Heart right ventricle (tissue), 16 donors: Measurements from ENCODE around the gene CPNE8. TPM values are rescaled to one million over a fixed set of nuclear protein-coding genes. Genes with fewer than 3 reads are reported as not detected.

Experiments used
- ATAC-seq, 8 donors: fragments of 200-7000 bp; cut with Tn5 transposase; one replicate each; pipeline ENCODE4 v1.9.1; 2020; ENCODE audit warnings: mild to moderate bottlenecking in 8 of 8, moderate library complexity in 8 of 8, moderate number of reproducible peaks in 1 of 8
- DNase-seq, 2 donors: peaks; one replicate each; pipeline ENCODE4 v3.0.0-alpha.2; 2020
- H3K27ac ChIP-seq, 10 donors: fragments of 200-600 bp; sonication (generic) in 2 of 10; one replicate each; pipeline versions ENCODE4 v1.5.0 to v1.8.0; 2020 to 2022; ENCODE audit warnings: mild to moderate bottlenecking in 3 of 10
- H3K27me3 ChIP-seq, 7 donors: fragments of 200-600 bp; one replicate each; pipeline ENCODE4 v1.8.0; 2021 to 2022; ENCODE audit warnings: mild to moderate bottlenecking in 2 of 7
- H3K36me3 ChIP-seq, 9 donors: fragments of 200-600 bp; sonication (generic) in 1 of 9; one replicate each; pipeline versions ENCODE4 v1.5.0 to v1.8.0; 2020 to 2022; ENCODE audit warnings: mild to moderate bottlenecking in 2 of 9
- H3K4me1 ChIP-seq, 9 donors: fragments of 200-600 bp; sonication (generic) in 1 of 9; one replicate each; pipeline versions ENCODE4 v1.5.0 to v1.8.0; 2020 to 2022; ENCODE audit warnings: mild to moderate bottlenecking in 4 of 9
- H3K4me3 ChIP-seq, 10 donors: fragments of 200-600 bp; sonication (generic) in 2 of 10; one replicate each; pipeline versions ENCODE4 v1.5.0 to v1.8.0; 2020 to 2022; ENCODE audit warnings: mild to moderate bottlenecking in 7 of 10, moderate library complexity in 2 of 10
- H3K9me3 ChIP-seq, 11 donors: fragments of 200-600 bp in 10 of 11; sonication (generic) in 2 of 11; one replicate each; pipeline versions ENCODE4 v1.5.0 to v1.8.0; 2013 to 2022; ENCODE audit warnings: mild to moderate bottlenecking in 2 of 11, control low read depth in 1 of 11, moderate library complexity in 1 of 11
- WGBS, 2 donors: extraction: QIAGEN DNeasy Blood & Tissue Kit; methylation state at CpG; one replicate each; pipeline ENCODE4 v1.1.7; 2013; ENCODE audit warnings: inconsistent platforms in 1 of 2; 5-methylcytosine and 5-hydroxymethylcytosine counted together
- intact Hi-C, 10 donors: fragments of 100-400 bp; cut with DNase I; formaldehyde crosslinking; loops; one replicate each; pipeline versions ENCODE4 v1.11.1 to v1.14.2; 2022
- polyA plus RNA-seq, 2 donors: library from polyadenylated mRNA; stranded (reverse); fragments of 200-250 nt; gene quantifications; one replicate each; pipeline ENCODE4 v1.2.3, GENCODE V29; 2013
- total RNA-seq, 10 donors: library from RNA; stranded (reverse); fragmentation: NEBNext Ultra II Directional in 3 of 10; extraction: Animal tissue kit (Norgen Biotek cat#: 25700) in 3 of 10; gene quantifications; one replicate each; pipeline versions ENCODE4 v1.2.1 to v1.2.4, GENCODE V29; 2021 to 2023
- TF ChIP-seq, protein P1 (sequence below), 9 donors: fragments of 200-600 bp; sonication (generic) in 2 of 9; IDR thresholded peaks; one replicate each; pipeline versions ENCODE4 v1.5.0 to v1.8.0; 2021 to 2022; ENCODE audit warnings: antibody characterized with exemption in 9 of 9, mild to moderate bottlenecking in 5 of 9, moderate library complexity in 1 of 9
- donor health status: Arrhythmogenic right ventricular cardiomyopathy.
- donor health status: ischemic (EF 13 %, LVEDD 7.1; RV severe dilation, severe dysfunction).
- donor health status: healthy with polysubstance abuse.
- donor health status: DM: no; HTN: yes; CAD: no.
- donor health status: DM: no; HTN: no; CAD: no.
- donor health status: ischemic (EF 25% LVEDD 6.9; RV normal size, moderate dysfunction).
- donor health status: ischemic (EF 25% LVEDD 5.7; RV mildly dilated, moderate dysfunction).
- donor health status: healthy.
- donor health status: DM: yes; HTN: yes; CAD: no.
- donor health status: Ischemic cardiomyopathy.
- donor health status: ischemic (EF 35%, LVEDD 5.7; RV mildly dilated, moderate dysfunction).
- donor health status: nonischemic (EF 11% LVEDD 7.7; RV severe dilation, severe dysfunction).
- donor health status: DM: yes; HTN: yes; CAD: no.
- donor health status: PGD.
- donor health status: ischemic (EF 29% LVEDD 5.4; RV normal size, mild dysfunction).
- donor health status: nonischemic (EF 23%, LVEDD 6.1; RV moderate dilation, normal function).

CPNE8 gene
- total and polyA plus RNA-seq, 12 donors, result 2.5 to 14.9 (median 4.5) TPM

DNA sequence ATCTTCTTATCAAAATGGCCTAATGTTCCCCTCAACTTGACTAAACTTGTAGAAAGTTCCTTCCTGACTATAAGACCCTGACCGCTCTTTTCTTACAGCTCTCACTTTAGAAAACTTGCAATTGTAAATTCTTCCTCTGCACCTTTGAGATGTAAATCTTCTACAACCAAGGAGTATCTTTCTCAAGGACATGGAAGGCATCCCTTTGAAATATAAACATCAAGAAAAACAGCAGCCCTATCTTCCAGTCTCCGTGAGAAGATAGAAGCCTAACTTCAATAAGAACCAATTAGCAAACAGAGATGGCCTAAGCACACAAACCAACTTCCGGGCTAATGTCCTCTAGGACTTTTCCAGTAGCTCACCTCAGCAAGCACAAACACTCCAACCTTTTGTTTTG lies 210.3 kb downstream of the CPNE8 start:
- WGBS, 2 donors, result 71 to 80% methylated on average over 3 of the region's 3 CpGs
- Histone ChIP-seq H3K27ac (no peak overlapping the region), H3K36me3 (peaks cover 0 to 30% (median 2%) of the 10 kb centered on the region in 9 donors), H3K4me1 (no peaks in the 10 kb centered on the region), H3K9me3 (no peaks in the 10 kb centered on the region), H3K4me3 (no peak overlapping the region), H3K27me3 (no peaks in the 10 kb centered on the region)
- intact Hi-C loops, result loop anchor here in 1 of 10 donors (5.0 kb wide), 1 partner anchor 1183 kb away; no protein-coding TSS in a partner anchor
- no peak for DNase-seq
- no peak for ATAC-seq
- TF ChIP-seq, protein P1, sequence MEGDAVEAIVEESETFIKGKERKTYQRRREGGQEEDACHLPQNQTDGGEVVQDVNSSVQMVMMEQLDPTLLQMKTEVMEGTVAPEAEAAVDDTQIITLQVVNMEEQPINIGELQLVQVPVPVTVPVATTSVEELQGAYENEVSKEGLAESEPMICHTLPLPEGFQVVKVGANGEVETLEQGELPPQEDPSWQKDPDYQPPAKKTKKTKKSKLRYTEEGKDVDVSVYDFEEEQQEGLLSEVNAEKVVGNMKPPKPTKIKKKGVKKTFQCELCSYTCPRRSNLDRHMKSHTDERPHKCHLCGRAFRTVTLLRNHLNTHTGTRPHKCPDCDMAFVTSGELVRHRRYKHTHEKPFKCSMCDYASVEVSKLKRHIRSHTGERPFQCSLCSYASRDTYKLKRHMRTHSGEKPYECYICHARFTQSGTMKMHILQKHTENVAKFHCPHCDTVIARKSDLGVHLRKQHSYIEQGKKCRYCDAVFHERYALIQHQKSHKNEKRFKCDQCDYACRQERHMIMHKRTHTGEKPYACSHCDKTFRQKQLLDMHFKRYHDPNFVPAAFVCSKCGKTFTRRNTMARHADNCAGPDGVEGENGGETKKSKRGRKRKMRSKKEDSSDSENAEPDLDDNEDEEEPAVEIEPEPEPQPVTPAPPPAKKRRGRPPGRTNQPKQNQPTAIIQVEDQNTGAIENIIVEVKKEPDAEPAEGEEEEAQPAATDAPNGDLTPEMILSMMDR (IDR thresholded peaks at IDR 0.05), result no peak

DNA sequence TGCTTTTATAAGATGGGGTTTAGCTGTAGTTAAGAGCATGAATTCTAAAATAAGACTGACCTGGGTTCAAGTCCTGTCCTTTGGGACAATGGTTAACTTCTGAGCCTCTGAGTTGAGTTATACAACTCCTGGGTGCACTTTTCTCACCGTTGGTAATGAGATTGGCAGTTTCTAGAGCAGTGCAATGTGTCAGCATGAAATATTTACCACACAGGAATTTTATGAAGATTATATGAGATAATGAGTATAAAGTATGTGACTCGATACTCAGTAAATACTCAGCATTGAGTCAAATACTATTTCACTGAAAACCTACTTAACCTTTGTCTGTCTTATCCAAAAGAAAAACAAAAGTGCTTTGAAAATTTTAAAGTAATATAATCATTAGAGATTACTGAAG lies 214.2 kb downstream of the CPNE8 start:
- 76 to 86% methylated on average over 2 of the region's 2 CpGs for WGBS, 2 donors
- intact Hi-C loops, result no loop called here

DNA sequence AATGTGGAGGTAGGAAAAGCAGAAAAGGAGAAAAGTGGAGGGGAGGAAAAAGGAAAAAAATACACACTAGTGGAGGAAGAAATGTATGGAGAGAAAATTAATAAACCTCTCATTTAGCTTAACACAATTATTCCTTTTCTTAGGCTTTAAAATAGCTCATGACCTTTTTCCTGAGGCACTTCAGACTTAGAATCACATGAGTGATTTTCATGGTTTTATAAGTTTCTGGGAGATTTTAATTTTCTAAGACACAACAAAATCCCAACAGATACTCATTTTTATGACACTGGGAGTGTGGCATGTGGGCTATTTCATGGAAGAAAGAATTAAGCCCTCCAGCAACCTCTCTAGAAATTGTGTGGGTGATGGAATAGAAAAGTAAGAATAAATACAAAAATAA lies 214.7 kb downstream of the CPNE8 start:
- ATAC-seq (no peak), DNase-seq (no peak)
- H3K27me3 ChIP-seq, result no peaks in the 10 kb centered on the region
- H3K36me3 ChIP-seq, result peaks cover 0 to 36% (median 0%) of the 10 kb centered on the region in 9 donors
- H3K4me3 ChIP-seq, result no peak overlapping the region
- peaks cover 0 to 10% (median 0%) of the 10 kb centered on the region in 11 donors for H3K9me3 ChIP-seq
- H3K27ac ChIP-seq, result no peak overlapping the region
- TF ChIP-seq, protein P1 (IDR thresholded peaks at IDR 0.05), result no peak
- H3K4me1 ChIP-seq, result no peaks in the 10 kb centered on the region
- intact Hi-C loops, result no loop called here

More for the DNA sequence above, 214.2 kb downstream of the CPNE8 start:
- ATAC-seq, result no peak
- Histone ChIP-seq H3K4me1 (no peaks in the 10 kb centered on the region), H3K9me3 (peaks cover 0 to 8% (median 0%) of the 10 kb centered on the region in 11 donors), H3K27ac (no peak overlapping the region), H3K4me3 (no peak overlapping the region), H3K27me3 (no peaks in the 10 kb centered on the region), H3K36me3 (peaks cover 0 to 31% (median 0%) of the 10 kb centered on the region in 9 donors)
- DNase-seq, result no peak
- TF ChIP-seq, protein P1 (IDR thresholded peaks at IDR 0.05), result no peak

DNA sequence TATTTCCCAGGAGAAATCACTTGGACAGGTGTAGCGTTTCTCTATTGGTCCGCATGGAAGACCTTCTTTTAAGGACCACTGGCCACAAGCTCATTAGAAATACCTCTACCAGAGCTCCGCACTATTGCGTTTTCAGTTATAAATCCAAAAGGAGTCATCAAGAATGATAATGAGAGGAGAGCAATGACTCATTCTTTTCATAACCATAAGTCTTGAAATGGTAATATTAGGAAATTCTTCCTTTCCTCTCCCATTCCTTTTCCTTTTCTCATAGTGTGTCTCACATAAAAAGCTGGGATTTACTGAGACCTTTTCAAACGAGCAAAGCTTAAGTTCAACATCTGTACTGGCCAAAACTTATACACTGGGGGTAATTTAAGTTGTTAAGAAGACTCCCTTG lies 215.7 kb downstream of the CPNE8 start:
- Histone ChIP-seq H3K36me3 (peaks cover 0 to 46% (median 3%) of the 10 kb centered on the region in 9 donors), H3K4me3 (no peak overlapping the region), H3K27me3 (no peaks in the 10 kb centered on the region), H3K9me3 (peaks cover 0 to 10% (median 0%) of the 10 kb centered on the region in 11 donors), H3K27ac (no peak overlapping the region), H3K4me1 (no peaks in the 10 kb centered on the region)
- 86 to 87% methylated on average over 5 of the region's 5 CpGs for WGBS, 2 donors
- intact Hi-C loops, result no loop called here
- ATAC-seq (no peak), DNase-seq (no peak)
- TF ChIP-seq, protein P1 (IDR thresholded peaks at IDR 0.05), result no peak
